ENCODE data around the gene GAB1. TPM values are rescaled to one million over a fixed set of nuclear protein-coding genes. Genes with fewer than 3 reads are reported as not detected.

GAB1 gene
- total RNA-seq, 1 donor from 2014 or later: 44.6 TPM

- no peak overlapping the region for H3K4me3 Mint-ChIP-seq
- H3K27me3 Mint-ChIP-seq (ENCODE audit: low read depth): no peaks in the 10 kb centered on the region
- DNase-seq (ENCODE audit: low spot score in 2 of 2, unreplicated experiment in 2 of 2): no peak
- peaks cover 4% of the 10 kb centered on the region for H3K4me1 Mint-ChIP-seq
- no peak overlapping the region for H3K27ac Mint-ChIP-seq
- H3K9me3 Mint-ChIP-seq: no peaks in the 10 kb centered on the region
- no peak for TF ChIP-seq CTCF (IDR thresholded peaks at IDR 0.05; ENCODE audit: unreplicated experiment)
- H3K36me3 Mint-ChIP-seq: no peaks in the 10 kb centered on the region
These were observed 34.1 kb upstream of the GAB1 start for GRCh38 chr4:143302536-143302935.

- Mint-ChIP-seq H3K4me3 (no peak overlapping the region), H3K27me3 (ENCODE audit: low read depth) (no peaks in the 10 kb centered on the region), H3K36me3 (no peaks in the 10 kb centered on the region), H3K9me3 (no peaks in the 10 kb centered on the region), H3K27ac (no peak overlapping the region), H3K4me1 (peaks cover 4% of the 10 kb centered on the region)
- DNase-seq (ENCODE audit: low spot score in 2 of 2, unreplicated experiment in 2 of 2): no peak
- no peak for TF ChIP-seq CTCF (IDR thresholded peaks at IDR 0.05; ENCODE audit: unreplicated experiment)
These were observed 29.9 kb upstream of the GAB1 start for GRCh38 chr4:143306788-143307187.

GRCh38 chr4:143307531-143307930 is 29.1 kb upstream of the GAB1 start:
- H3K27ac Mint-ChIP-seq: no peak overlapping the region
- H3K4me3 Mint-ChIP-seq: no peak overlapping the region
- no peak for TF ChIP-seq CTCF (IDR thresholded peaks at IDR 0.05; ENCODE audit: unreplicated experiment)
- DNase-seq (ENCODE audit: low spot score in 2 of 2, unreplicated experiment in 2 of 2): no peak
- no peaks in the 10 kb centered on the region for H3K27me3 Mint-ChIP-seq (ENCODE audit: low read depth)
- H3K4me1 Mint-ChIP-seq: peaks cover 2% of the 10 kb centered on the region
- no peaks in the 10 kb centered on the region for H3K36me3 Mint-ChIP-seq
- no peaks in the 10 kb centered on the region for H3K9me3 Mint-ChIP-seq

GRCh38 chr4:143308377-143308776 is 28.3 kb upstream of the GAB1 start:
- Mint-ChIP-seq H3K4me1 (no peaks in the 10 kb centered on the region), H3K36me3 (no peaks in the 10 kb centered on the region), H3K9me3 (no peaks in the 10 kb centered on the region), H3K4me3 (no peak overlapping the region), H3K27ac (no peak overlapping the region), H3K27me3 (ENCODE audit: low read depth) (no peaks in the 10 kb centered on the region)
- no peak for DNase-seq (ENCODE audit: low spot score in 2 of 2, unreplicated experiment in 2 of 2)
- TF ChIP-seq CTCF (IDR thresholded peaks at IDR 0.05; ENCODE audit: unreplicated experiment): no peak

GRCh38 chr4:143311924-143312323 is 24.8 kb upstream of the GAB1 start:
- no peaks in the 10 kb centered on the region for H3K27me3 Mint-ChIP-seq (ENCODE audit: low read depth)
- no peaks in the 10 kb centered on the region for H3K4me1 Mint-ChIP-seq
- no peaks in the 10 kb centered on the region for H3K36me3 Mint-ChIP-seq

More at GRCh38 chr4:143311924-143312323, 24.8 kb upstream of the GAB1 start:
- no peak overlapping the region for H3K4me3 Mint-ChIP-seq
- DNase-seq (ENCODE audit: low spot score in 2 of 2, unreplicated experiment in 2 of 2): no peak
- no peak for TF ChIP-seq CTCF (IDR thresholded peaks at IDR 0.05; ENCODE audit: unreplicated experiment)
- H3K9me3 Mint-ChIP-seq: no peaks in the 10 kb centered on the region
- H3K27ac Mint-ChIP-seq: no peak overlapping the region

Measured in mesothelial cell of epicardium (in vitro differentiated cells).